A673 (cell line): ENCODE results near the gene FAM181B.

ENCODE experiments used
- CTCF ChIP-seq: fragments of 300-800, 200-600 bp; sonication (generic); conservative IDR thresholded peaks from 2 replicates; pipeline ENCODE4 v1.5.1; 2017; ENCODE audit warnings: low read depth, mild to moderate bottlenecking, antibody characterized with exemption, low read length, moderate library complexity, mixed read lengths
- EZH2 ChIP-seq: fragments of 200-600 bp; sonication (generic); IDR thresholded peaks from 2 replicates; pipeline ENCODE4 v1.6.1; 2017; ENCODE audit warnings: borderline replicate concordance, low read depth, mild to moderate bottlenecking, mixed read lengths, antibody characterized with exemption, low read length; ENCODE audit not compliant: poor library complexity, severe bottlenecking

DNA sequence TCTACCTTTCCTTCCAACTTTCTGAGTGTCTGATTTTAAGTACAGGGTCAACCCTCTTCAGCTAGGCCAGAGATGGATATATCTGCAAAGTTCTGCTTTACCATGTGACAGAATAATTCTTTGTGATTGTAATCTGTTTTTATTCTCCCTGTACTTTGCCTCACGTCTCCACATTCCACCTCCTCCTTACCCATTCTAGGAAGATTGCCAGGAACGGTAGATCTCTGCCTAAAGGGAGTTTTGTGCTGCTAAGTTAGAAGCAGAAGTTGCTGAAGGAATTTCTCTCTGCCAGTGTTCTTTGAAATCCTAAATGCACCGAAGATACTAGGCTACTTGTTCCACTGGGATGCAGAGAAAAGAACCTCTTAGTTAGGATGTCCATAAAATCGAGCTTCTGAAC lies 20.7 kb upstream of the FAM181B start:
- TF ChIP-seq CTCF (no peak), EZH2 (no peak)
